Adrenal gland (tissue), 12 donors: ENCODE measurements around the gene AGAP3. TPM values are rescaled to one million over a fixed set of nuclear protein-coding genes. Genes with fewer than 3 reads are reported as not detected.
"Not testable (repeated sequence)": the region's sequence is repeated elsewhere in the genome, so short reads cannot be mapped to it uniquely, and the experiment has no call there.

Experiments
- DNase-seq, 7 donors: peaks; one replicate each; pipeline ENCODE4 v3.0.0-alpha.2; 2019 to 2020
- H3K27ac ChIP-seq, 5 donors: fragments of 200-600 bp; sonication (generic) in 4 of 5; 1 replicate in 3 of 5; 2 replicates in 2 of 5; pipeline versions ENCODE4 v1.5.1 to v1.8.0; 2016 to 2020; ENCODE audit warnings: mild to moderate bottlenecking in 1 of 5
- H3K27me3 ChIP-seq: fragments of 200-600 bp; 2 replicates; pipeline ENCODE4 v1.8.0; 2021
- H3K36me3 ChIP-seq, 2 donors: fragments of 200-600 bp; replicated peaks in 1 of 2; 1 replicate in 1 of 2; 2 replicates in 1 of 2; pipeline versions ENCODE4 v1.5.1 to v1.8.0; 2018 to 2022
- H3K4me1 ChIP-seq, 2 donors: fragments of 200-600 bp; replicated peaks in 1 of 2; 1 replicate in 1 of 2; 2 replicates in 1 of 2; pipeline versions ENCODE4 v1.5.1 to v1.8.0; 2018 to 2021
- H3K4me3 ChIP-seq, 4 donors: fragments of 200-600 bp; sonication (generic) in 3 of 4; one replicate each; pipeline ENCODE4 v1.5.1; 2016 to 2018
- H3K9me3 ChIP-seq, 3 donors: fragments of 200-600 bp; sonication (generic) in 1 of 3; replicated peaks in 1 of 3; 1 replicate in 2 of 3; 2 replicates in 1 of 3; pipeline versions ENCODE4 v1.5.1 to v1.8.0; 2016 to 2021
- POLR2A ChIP-seq, 2 donors: fragments of 450-650 bp; IDR thresholded peaks; one replicate each; pipeline ENCODE4 v1.6.1; 2017; ENCODE audit warnings: antibody characterized with exemption in 2 of 2, mild to moderate bottlenecking in 2 of 2, moderate library complexity in 1 of 2
- WGBS, 4 donors: extraction: QIAGEN DNeasy Blood & Tissue Kit in 2 of 4; methylation state at CpG; one replicate each; pipeline versions ENCODE4 v1.1.5 to v1.1.7; 2013 to 2017; 5-methylcytosine and 5-hydroxymethylcytosine counted together
- intact Hi-C, 2 donors: fragments of 100-400 bp; cut with DNase I; formaldehyde crosslinking; loops; one replicate each; pipeline versions ENCODE4 v1.14.1 to v1.15.0; 2022 to 2023
- polyA plus RNA-seq, 3 donors: library from polyadenylated mRNA; stranded (reverse); fragments of 200-250 nt in 2 of 3; fragments of 350-450 nt in 1 of 3; fragmentation: Illumina TruSeq in 1 of 3; extraction: RNeasy Lipid Tissue Mini Kit (QIAGEN cat#74804) in 1 of 3; gene quantifications; one replicate each; pipeline ENCODE4 v1.2.3, GENCODE V29; 2013 to 2014
- total RNA-seq, 9 donors: library from RNA; depleted of rRNA in 4 of 9; stranded (reverse); fragments of >200 nt in 4 of 9; fragments of 120-200 nt in 1 of 9; fragmentation: NEBNext Ultra II Directional in 1 of 9; extraction: Animal tissue kit (Norgen Biotek cat#: 25700) in 1 of 9; gene quantifications; one replicate each; pipeline versions ENCODE4 v1.1.0 to v1.2.4, GENCODE V29; 2013 to 2023
- TF ChIP-seq, protein P1 (sequence below), 6 experiments: fragments of 450-650 bp in 4 of 6; fragments of 200-600 bp in 2 of 6; sonication (generic) in 1 of 6; IDR thresholded peaks; 1 replicate in 5 of 6; 2 replicates in 1 of 6; pipeline versions ENCODE4 v1.5.1 to v1.8.0; 2016 to 2021; ENCODE audit warnings: antibody characterized with exemption in 6 of 6, mild to moderate bottlenecking in 2 of 6, moderate library complexity in 1 of 6
- donor health status: healthy with polysubstance abuse.
- donor health status: Bipolar disorder and iron deficiency.
- donor health status: DM: yes; HTN: yes; CAD: no.
- donor health status: DM: no; HTN: no; CAD: no.
- donor health status: DM: no; HTN: no; CAD: no.
- donor health status: DM: yes; HTN: yes; CAD: no.

AGAP3 gene
- total and polyA plus RNA-seq, 12 donors = 17.2 to 236 (median 50.9) TPM

DNA sequence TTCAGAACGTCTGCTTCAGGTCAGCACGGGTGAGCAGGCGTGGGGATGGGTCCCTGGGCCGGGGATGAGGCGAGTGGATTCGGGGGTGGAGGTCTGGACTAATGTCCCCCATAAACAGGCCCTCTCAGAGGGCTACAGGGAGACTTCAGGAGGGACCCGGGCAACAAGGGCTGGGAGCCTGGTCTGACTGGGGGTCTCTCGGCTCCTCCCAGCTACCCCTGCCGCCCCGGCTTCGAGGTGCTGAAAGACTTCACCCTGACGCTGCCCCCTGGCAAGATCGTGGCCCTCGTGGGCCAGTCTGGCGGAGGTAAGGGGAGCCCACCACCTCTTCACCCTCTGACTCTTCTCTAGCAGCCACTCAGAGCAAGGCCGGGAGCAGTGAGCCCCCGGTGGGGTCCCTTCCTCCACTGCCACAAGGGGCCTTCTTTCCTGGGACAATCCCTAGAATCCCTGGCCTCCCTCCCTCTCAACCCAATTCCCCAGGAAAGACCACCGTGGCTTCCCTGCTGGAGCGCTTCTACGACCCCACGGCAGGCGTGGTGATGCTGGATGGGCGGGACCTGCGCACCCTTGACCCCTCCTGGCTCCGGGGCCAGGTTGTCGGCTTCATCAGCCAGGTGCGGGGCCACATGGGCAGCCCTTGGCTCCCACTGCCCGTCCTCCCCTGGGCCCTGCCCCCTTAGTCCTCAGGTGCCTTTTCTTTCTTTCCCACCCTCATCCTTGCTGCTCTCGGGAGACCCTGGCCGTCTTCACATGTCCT, 45.5 kb upstream of the AGAP3 start:
- 89 to 93% (median 92%) methylated on average over 23 to 30 of the region's 30 CpGs for WGBS, 4 donors

GRCh38 chr7:151043449-151043848, 42.8 kb upstream of the AGAP3 start:
- intact Hi-C loops, H3K4me3 ChIP-seq, H3K27ac ChIP-seq, DNase-seq, H3K9me3 ChIP-seq, H3K27me3 ChIP-seq: not testable (repeated sequence)
- H3K4me1 ChIP-seq = peaks cover 13 to 15% of the 10 kb centered on the region in 2 donors
- WGBS, 4 donors = 86 to 96% (median 92%) methylated on average over 9 to 10 of the region's 10 CpGs
- H3K36me3 ChIP-seq = peaks cover 0 to 11% of the 10 kb centered on the region in 2 donors

More for the DNA sequence above, 45.5 kb upstream of the AGAP3 start:
- Histone ChIP-seq H3K4me3 (no peak overlapping the region), H3K27ac (no peak overlapping the region), H3K36me3 (peaks cover 0 to 29% of the 10 kb centered on the region in 2 donors), H3K27me3 (no peaks in the 10 kb centered on the region), H3K4me1 (peaks cover 13 to 17% of the 10 kb centered on the region in 2 donors), H3K9me3 (no peaks in the 10 kb centered on the region)
- intact Hi-C loops = no loop called here
- TF ChIP-seq, protein P1, sequence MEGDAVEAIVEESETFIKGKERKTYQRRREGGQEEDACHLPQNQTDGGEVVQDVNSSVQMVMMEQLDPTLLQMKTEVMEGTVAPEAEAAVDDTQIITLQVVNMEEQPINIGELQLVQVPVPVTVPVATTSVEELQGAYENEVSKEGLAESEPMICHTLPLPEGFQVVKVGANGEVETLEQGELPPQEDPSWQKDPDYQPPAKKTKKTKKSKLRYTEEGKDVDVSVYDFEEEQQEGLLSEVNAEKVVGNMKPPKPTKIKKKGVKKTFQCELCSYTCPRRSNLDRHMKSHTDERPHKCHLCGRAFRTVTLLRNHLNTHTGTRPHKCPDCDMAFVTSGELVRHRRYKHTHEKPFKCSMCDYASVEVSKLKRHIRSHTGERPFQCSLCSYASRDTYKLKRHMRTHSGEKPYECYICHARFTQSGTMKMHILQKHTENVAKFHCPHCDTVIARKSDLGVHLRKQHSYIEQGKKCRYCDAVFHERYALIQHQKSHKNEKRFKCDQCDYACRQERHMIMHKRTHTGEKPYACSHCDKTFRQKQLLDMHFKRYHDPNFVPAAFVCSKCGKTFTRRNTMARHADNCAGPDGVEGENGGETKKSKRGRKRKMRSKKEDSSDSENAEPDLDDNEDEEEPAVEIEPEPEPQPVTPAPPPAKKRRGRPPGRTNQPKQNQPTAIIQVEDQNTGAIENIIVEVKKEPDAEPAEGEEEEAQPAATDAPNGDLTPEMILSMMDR (IDR thresholded peaks at IDR 0.05) = no peak
- TF ChIP-seq POLR2A (IDR thresholded peaks at IDR 0.05) = no peak
- DNase-seq = no peak

GRCh38 chr7:151043959-151044358, 42.3 kb upstream of the AGAP3 start:
- no peaks in the 10 kb centered on the region for H3K9me3 ChIP-seq
- intact Hi-C loops = no loop called here
- no peak for DNase-seq
- no peak overlapping the region for H3K27ac ChIP-seq
- peaks cover 0 to 11% of the 10 kb centered on the region in 2 donors for H3K36me3 ChIP-seq
- 93 to 96% (median 95%) methylated on average over 12 to 20 of the region's 20 CpGs for WGBS, 4 donors
- H3K27me3 ChIP-seq = no peaks in the 10 kb centered on the region
- peaks cover 9 to 10% of the 10 kb centered on the region in 2 donors for H3K4me1 ChIP-seq
- TF ChIP-seq, protein P1 (IDR thresholded peaks at IDR 0.05) = no peak
- no peak for TF ChIP-seq POLR2A (IDR thresholded peaks at IDR 0.05)
- no peak overlapping the region for H3K4me3 ChIP-seq

DNA sequence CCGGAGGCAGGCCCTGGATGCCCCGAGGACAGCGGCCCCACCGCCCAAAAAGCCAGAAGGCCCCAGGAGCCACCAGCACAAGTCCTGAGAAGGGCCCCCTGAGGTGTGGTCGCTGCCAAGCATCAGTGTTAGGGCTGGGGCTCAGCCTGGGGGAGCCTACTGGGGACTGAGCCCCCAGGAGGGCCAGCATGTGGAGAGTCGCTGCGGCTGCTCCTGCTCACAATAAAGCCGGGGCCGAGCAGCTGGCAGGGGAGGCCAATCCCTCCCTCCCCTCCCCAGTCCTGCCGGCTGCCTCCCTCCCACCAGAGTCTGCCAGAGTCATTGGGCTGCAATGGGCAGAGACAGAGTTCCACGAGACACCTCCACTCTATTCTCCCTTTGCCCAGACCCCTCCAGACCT, 41.0 kb upstream of the AGAP3 start:
- H3K4me3 ChIP-seq = no peak overlapping the region
- TF ChIP-seq, protein P1 (IDR thresholded peaks at IDR 0.05) = no peak
- TF ChIP-seq POLR2A (IDR thresholded peaks at IDR 0.05) = no peak
- no peaks in the 10 kb centered on the region for H3K27me3 ChIP-seq
- 86 to 94% (median 92%) methylated on average over 2 to 11 of the region's 11 CpGs for WGBS, 4 donors
- no peaks in the 10 kb centered on the region for H3K4me1 ChIP-seq
- intact Hi-C loops = no loop called here
- peaks cover 0 to 11% of the 10 kb centered on the region in 2 donors for H3K36me3 ChIP-seq
- H3K27ac ChIP-seq = no peak overlapping the region
- no peak for DNase-seq
- no peaks in the 10 kb centered on the region for H3K9me3 ChIP-seq

- Histone ChIP-seq H3K4me1 (peaks cover 0 to 2% of the 10 kb centered on the region in 2 donors), H3K27ac (no peak overlapping the region), H3K9me3 (no peaks in the 10 kb centered on the region), H3K4me3 (no peak overlapping the region), H3K36me3 (peaks cover 0 to 11% of the 10 kb centered on the region in 2 donors), H3K27me3 (no peaks in the 10 kb centered on the region)
- intact Hi-C loops = no loop called here
- no peak for DNase-seq
- 86 to 87% (median 86%) methylated on average over 3 to 9 of the region's 9 CpGs for WGBS, 4 donors
- TF ChIP-seq, protein P1 (IDR thresholded peaks at IDR 0.05) = no peak
These were observed 40.3 kb upstream of the AGAP3 start for GRCh38 chr7:151045967-151046366.
